SIG-M5 (cell line): Measurements from ENCODE around the gene CREB3L2.

Experiments
- DNase-seq: peaks from one replicate; lab custom pipeline; 2025; lab: John Stamatoyannopoulos, UW

The CREB3L2 gene

DNA sequence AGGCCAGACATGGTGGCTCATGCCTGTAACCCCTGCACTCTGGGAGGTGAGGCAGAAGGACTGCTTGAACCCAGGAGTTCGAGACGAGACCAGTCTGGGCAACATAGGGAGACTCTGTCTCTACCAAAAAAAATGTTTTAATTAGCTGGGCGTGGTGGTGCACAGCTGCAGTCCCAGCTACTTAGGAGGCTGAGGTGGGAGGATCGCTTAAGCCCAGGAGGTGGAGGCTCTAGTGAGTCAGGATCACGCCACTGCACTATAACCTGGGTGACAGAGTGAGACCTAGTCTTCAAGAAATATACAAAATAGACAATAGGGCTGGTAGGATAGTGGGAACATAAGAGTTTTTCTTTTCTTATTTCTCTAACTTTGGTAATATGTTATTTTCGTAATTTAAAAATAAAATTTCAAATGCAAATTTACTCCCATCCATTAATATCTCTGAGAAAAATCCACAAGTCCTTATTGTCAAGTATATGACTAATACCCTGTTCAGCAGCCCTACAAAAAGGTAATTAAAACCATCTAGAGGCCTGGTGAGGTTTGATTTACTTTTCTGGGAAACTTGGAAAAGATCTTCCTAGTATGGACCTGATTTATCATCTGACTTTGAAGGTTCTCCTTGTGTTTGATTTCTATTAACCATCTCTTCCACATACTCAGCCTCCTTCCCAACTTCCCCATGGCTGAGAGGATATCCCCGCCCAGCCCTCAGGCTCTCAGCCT, 50.0 kb downstream of the CREB3L2 start:
- no peak for DNase-seq

- no peak for DNase-seq
Observed at GRCh38 chr7:137950967-137951366, 50.9 kb downstream of the CREB3L2 start.

DNA sequence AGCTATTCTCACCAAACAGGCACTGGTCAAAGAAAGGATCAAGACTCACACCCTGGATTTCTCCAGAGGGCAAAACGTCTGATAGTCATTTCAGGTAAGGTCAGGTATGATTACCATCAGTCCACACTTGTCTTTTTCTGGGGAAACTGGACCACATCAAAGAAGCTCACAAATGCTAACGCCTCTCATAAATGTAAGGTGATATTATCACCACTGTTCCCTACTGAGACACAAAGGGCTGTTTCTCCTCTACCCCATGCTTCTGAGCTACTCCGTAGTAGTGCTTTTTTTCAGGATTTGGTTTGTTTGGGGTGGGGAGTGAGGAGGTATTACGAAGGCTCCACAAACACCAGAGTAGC, 51.6 kb downstream of the CREB3L2 start:
- DNase-seq: no peak

GRCh38 chr7:137949416-137950262, 52.2 kb downstream of the CREB3L2 start:
- DNase-seq: no peak

GRCh38 chr7:137948845-137949330, 53.0 kb downstream of the CREB3L2 start:
- no peak for DNase-seq

DNA sequence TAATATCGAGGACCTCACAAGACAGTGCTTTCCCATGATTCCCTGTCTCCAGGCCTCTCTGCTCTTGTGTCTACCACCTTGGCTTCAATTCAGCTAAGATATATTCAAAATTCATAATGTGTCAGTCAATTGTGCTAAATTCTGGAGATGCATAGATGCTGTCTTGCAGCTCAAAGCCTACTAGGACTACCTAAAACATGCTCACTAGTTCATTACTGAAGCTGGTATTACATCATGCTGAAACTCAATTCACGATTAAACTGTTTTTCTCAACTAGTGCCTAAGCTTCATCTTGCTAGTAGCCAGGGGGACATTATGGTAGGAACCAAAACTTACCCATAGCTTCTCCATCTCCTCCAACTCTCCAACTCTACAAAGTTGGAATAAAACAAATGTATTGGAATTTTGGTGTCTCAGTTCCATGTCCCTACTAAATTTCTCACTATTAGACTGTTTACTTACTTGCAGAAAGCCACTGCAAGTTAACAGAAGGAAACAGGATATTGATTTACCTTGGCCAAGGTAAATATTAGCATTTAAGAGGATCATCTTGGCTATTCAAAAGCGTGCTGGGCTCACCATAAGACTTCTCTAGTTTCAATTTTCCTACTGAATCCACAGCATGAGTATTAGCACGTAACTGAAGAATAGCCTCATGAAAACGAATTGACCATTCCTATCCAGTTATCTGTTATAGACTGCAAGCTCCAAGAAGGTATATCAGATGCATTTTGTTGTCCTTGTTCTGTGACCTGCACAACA, 53.6 kb downstream of the CREB3L2 start:
- DNase-seq: no peak

DNA sequence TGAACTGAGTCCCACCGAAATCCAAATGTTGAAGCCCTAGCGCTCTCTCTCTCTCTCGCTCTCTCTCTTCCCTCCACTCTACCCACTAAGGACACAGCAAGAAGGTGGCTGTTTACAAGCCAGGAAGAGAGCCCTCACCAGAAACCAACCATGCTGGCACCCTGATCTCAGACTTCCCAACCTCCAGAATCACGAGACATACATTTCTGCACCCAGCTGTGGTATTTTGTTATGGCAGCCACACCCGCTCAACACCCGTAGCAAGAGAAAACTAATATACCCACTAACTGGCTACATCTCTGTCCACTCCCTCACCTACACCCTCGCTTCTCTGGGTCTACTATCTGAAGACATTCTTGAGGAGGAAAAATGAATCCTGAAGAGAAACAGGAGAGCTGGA, 54.8 kb downstream of the CREB3L2 start:
- DNase-seq: no peak

GRCh38 chr7:137946011-137946410, 55.9 kb downstream of the CREB3L2 start:
- no peak for DNase-seq

- DNase-seq: no peak
Observed at GRCh38 chr7:137944168-137944567, 57.7 kb downstream of the CREB3L2 start.

GRCh38 chr7:137943132-137943551, 58.7 kb downstream of the CREB3L2 start:
- DNase-seq: no peak

- no peak for DNase-seq
Observed at GRCh38 chr7:137942484-137943115, 59.3 kb downstream of the CREB3L2 start.

GRCh38 chr7:137940656-137941518, 61.0 kb downstream of the CREB3L2 start:
- no peak for DNase-seq

GRCh38 chr7:137940218-137940617, 61.7 kb downstream of the CREB3L2 start:
- no peak for DNase-seq

DNA sequence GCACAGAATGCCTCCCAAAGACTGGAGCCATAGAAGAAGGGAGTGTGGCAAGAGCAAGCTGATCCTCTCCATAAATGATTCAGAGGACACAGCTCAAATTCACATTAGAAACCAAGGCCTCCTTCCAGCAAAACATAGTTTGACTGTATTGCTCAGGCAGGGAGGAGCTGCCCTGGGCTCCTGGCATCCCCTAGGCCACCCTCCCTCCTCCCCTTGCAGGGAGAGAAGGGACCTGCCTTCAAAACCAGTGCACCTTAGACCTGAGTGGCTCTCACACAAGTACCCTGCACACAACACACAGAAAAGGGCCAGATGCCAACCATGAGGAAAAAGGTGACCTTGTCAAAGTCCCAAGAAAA, 64.7 kb downstream of the CREB3L2 start:
- no peak for DNase-seq

DNA sequence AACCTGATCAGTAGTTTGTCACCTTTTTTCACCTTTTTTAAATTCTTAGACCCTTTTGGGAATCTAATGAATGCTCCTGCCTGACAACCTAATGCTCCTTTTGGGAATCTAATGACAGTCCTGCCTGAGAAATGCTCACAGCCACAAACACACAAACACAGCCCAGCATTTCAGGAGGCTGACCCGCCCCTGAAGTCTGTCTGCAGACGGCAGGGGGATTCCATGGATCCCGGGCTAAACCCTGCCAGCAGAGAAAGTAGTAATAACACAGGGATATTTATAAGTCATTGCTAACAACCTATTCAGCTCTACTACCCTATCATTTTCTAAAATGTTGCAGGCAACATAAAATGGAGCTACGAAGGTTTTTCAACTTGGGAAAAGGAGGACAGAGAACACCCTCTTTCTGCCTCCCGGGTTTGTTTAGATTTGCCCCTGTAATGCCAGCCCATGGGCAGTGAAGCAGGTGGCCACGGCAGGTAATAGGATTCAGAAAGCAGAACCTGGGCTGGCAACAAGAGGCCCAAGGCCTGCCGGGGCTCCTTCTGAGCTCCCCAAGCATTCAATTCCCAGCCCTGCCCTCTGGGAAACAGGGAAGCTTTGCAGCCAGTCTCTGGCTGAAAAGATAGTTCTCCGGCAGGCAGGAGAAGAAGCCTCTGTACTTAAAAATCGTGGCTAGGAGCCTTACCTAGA, 65.2 kb downstream of the CREB3L2 start:
- no peak for DNase-seq

DNA sequence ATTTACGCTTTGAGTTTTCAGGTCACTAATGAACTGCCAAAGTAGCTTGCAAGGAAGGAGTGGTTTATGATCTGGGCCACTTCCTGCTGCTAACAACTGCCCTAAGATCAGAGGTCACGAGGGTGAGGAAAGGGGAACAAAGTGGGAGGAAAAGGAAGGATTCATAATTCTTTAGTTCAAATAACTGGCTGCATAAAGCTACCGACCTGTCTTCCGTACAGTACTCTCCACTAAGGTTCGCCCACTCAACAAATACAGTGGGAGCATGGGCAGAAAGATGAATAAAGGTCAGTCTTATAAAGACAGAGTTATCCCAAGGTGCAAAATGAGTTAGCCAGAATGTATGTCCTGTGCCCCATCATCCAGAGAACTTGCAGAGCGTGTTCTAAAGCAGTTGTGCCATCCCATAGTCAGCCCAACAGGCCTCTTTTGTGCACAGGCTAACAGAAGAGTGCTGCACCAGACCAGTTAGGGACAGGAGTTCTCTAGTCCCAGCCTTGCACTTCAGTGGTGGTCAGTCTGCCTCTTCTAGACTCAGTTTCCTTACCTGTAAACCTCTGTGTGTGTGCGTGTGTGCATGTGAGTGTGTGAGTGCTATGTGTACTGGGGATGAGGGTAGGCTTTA, 65.9 kb downstream of the CREB3L2 start:
- no peak for DNase-seq

GRCh38 chr7:137934941-137935883, 66.7 kb downstream of the CREB3L2 start:
- no peak for DNase-seq

GRCh38 chr7:137934176-137934826, 67.6 kb downstream of the CREB3L2 start:
- DNase-seq: no peak
